ENCODE measurements around the gene TBC1D14.

DNA sequence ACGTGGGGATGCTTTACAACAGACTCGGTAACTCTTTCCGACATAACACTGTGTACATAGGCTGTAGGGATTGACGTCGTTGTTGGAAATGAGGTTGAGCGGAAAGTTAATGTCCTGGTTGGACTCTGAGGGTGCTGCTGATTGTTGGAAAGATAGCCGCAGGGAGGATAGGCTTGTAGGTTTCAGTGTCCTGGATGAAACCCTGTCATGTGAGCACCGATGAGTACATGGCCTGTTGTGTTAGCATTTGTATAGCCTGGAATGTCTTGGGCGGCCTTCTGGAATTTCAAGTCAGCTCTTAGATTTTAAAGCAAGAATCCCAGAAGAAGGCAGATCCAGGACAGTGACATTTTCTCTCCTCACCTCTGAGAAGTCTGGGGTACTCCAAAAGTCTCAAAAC lies 63.3 kb downstream of the TBC1D14 start:
- TF ChIP-seq, protein P1, sequence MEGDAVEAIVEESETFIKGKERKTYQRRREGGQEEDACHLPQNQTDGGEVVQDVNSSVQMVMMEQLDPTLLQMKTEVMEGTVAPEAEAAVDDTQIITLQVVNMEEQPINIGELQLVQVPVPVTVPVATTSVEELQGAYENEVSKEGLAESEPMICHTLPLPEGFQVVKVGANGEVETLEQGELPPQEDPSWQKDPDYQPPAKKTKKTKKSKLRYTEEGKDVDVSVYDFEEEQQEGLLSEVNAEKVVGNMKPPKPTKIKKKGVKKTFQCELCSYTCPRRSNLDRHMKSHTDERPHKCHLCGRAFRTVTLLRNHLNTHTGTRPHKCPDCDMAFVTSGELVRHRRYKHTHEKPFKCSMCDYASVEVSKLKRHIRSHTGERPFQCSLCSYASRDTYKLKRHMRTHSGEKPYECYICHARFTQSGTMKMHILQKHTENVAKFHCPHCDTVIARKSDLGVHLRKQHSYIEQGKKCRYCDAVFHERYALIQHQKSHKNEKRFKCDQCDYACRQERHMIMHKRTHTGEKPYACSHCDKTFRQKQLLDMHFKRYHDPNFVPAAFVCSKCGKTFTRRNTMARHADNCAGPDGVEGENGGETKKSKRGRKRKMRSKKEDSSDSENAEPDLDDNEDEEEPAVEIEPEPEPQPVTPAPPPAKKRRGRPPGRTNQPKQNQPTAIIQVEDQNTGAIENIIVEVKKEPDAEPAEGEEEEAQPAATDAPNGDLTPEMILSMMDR (IDR thresholded peaks at IDR 0.05), result no peak
- no peak for TF ChIP-seq POLR2AphosphoS5 (IDR thresholded peaks at IDR 0.05; ENCODE audit: low read depth, low read length)
- TF ChIP-seq SIN3A (IDR thresholded peaks at IDR 0.05; ENCODE audit: borderline replicate concordance, insufficient read depth, low read depth, low read length), result no peak
